ENCODE data around the gene LAMA1.
"Not testable (repeated sequence)": the region's sequence is repeated elsewhere in the genome, so short reads cannot be mapped to it uniquely, and the experiment has no call there.

Gene LAMA1

GRCh38 chr18:6942742-6943141 lies 174.9 kb downstream of the LAMA1 start:
- DNase-seq: no peak

DNA sequence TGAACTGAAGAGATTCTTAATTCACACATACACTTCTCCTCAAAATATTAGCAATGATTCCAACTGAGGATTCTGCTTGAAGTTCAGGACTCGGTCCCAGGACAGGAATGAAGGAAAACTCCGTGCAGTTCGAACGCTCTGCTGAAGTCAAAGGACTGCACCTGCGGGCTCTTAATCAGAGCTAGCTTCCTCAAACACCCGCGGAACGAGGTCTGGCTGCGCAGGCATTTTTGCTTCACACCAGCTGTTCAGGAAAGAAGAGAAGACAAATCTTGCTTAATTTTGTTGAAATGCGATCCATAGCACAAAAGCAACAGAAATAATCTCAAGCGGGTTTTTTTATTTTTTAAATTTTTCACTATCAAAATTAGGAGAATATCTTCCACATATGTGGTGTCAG lies 175.6 kb downstream of the LAMA1 start:
- no peak for DNase-seq

DNA sequence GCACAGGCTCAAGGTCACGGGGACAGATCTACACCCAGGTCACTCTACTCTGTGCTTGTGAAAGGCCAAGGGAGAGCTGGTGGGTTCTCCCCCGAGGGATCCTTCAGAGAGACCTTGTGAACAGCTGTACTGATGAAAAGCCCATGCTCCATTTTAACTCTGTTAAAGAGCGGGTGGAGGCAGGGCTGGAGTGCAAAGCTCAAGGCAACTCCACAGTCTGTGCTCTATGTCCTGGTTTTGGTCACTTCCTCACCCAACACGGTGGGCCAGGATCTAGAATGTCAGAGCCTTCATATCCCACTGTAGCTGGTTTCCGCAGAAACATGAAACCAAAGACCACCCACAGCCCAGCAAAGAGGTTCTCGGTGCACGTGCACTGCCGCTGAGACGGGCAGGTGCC lies 177.1 kb downstream of the LAMA1 start:
- DNase-seq: no peak

DNA sequence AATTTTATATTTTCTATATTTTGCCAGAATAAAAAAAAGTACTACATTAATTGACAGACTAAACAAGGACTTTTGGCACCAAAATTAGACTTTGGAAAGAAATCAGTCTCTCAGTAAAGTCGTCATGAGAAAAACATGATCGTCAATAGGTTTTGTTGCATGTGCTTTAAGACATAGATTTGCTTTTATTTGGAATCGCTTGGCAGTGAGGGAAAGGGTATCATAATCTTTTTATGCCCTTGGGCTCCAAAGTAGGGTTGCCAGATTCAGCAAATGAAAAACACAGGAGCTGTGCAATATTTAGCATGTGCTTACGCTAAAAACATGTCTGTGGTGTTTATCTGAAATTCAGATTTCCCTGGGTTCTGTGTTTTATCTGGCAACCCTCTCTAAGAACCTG lies 177.6 kb downstream of the LAMA1 start:
- no peak for DNase-seq

GRCh38 chr18:6938403-6938802 lies 179.2 kb downstream of the LAMA1 start:
- DNase-seq: not testable (repeated sequence)

- DNase-seq: no peak
These were observed 179.6 kb downstream of the LAMA1 start for GRCh38 chr18:6938003-6938402.

- DNase-seq: no peak
These were observed 182.7 kb downstream of the LAMA1 start for GRCh38 chr18:6934859-6935258.

- DNase-seq: peak; percentile 14
These were observed 188.1 kb downstream of the LAMA1 start for GRCh38 chr18:6929370-6930102.

DNA sequence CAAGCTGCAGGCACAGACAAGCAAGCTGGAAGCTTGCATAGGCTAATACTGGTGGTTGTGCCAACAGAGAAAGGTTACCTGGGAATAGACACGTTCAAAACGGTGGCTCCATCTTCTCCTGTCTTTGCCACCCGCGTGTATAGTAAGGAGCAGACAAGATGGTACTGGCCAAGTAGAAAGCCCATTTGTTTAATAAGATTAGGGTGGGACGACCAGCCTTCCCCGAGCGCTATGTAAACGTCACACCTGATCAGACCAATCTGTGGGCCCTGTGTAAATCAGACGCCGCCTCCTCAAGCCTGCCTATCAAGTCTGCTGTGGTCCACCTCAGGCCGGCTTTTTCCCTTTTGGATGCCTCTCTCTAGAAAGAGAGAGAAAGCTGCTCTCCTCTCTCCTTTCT lies 189.2 kb downstream of the LAMA1 start:
- no peak for DNase-seq

DNA sequence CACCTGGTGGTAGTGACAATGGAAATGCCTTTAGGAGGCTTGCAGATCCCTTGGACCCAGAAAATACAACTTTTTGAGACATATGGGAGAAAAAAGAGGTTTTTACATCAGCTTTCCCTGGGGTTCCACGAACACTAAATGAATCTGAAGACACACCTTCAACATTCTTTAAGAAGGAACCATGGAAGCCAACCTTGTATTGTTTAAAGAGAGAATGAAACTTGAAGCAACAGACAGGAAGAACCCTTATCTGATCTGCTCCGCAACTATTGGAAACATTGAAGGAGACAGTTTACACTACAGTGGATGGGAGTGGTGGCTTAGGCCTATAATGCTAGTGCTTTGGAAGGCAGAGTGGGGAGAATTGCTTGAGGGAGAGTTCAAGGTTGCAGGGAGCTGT lies 190.4 kb downstream of the LAMA1 start:
- no peak for DNase-seq

GRCh38 chr18:6923220-6923619 lies 194.4 kb downstream of the LAMA1 start:
- DNase-seq: no peak

DNA sequence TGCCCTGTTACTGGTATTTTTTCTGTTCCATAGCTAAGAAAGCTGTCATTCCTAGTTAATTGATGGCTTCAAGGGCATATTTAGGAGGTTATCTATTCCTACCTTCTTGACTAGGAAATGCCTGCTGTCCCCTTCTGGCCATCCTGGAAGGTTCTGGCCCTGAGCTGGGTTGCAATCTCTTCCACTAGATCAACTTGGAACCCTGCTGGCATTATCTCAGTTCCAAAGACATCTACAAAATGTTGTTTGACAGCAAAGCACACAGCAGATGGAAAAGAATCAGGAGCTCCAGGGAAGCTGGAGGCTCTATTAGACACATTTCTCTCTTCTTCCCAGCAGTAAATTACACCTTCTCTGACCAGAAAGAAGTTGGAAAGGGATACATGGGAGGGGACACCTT lies 196.0 kb downstream of the LAMA1 start:
- no peak for DNase-seq

GRCh38 chr18:6920099-6920955 lies 197.3 kb downstream of the LAMA1 start:
- DNase-seq: no peak

DNA sequence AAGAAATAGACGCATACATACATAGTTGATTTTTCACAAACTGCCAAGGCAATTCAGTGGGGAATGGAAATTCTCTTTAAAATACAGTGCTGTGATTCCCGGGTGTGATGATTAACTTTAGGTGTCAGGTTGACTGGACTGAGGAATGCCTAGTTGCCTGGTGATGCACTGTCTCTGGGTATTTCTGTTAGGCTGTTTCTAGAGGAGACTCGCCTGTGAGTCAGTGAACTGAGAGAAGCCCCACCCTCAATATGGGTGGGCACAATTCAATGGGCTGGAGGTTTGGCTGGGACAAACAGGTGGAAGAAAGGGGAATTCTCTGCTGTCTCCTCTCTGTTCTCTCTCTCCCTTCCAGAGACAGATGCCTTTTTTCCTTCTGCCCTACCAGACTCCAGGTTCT lies 200.5 kb downstream of the LAMA1 start:
- DNase-seq: no peak

DNA sequence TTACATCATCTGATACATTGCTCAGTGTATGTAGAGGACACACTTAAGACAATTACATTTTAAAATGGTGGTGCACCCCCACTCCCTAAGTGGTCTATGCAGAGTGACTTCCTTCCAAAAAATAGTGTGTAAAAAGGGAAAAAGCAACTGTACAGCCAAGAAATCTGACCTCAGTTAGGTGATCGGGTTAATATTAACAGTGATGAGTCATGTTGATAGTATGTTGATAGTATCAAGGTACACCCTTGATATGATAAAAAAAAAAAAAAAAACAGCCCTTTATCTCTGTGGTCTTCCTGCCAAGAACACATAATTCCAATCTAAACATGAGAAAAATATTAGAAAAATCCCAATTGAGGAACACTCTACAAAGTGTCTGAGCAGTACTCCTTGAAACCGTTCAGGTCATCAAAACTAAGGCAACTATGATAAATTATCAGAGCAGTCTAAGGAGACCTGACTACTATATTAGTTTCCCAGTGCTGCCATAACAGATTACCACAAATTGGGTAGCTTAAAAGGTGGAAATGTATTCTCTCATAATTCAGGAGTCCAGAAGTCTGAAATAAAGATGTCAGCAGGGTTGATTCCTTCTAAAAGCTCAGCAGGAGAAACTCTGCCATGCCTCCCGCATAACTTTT lies 216.2 kb downstream of the LAMA1 start:
- DNase-seq: no peak

- no peak for DNase-seq
These were observed 225.8 kb downstream of the LAMA1 start for GRCh38 chr18:6891788-6892187.

Data from CD4-positive, alpha-beta T cell treated with Interleukin-6 for 4 hours (primary cell).